Heart left ventricle (tissue), 13 donors: ENCODE data around the gene OR6C65.

ENCODE experiments used
- CTCF ChIP-seq, 12 donors: fragments of 200-600 bp; sonication (generic) in 4 of 12; IDR thresholded peaks; one replicate each; pipeline versions ENCODE4 v1.5.0 to v1.8.0; 2018 to 2022; ENCODE audit warnings: antibody characterized with exemption in 12 of 12, mild to moderate bottlenecking in 5 of 12
- POLR2A ChIP-seq, 2 donors: fragments of 450-650 bp; IDR thresholded peaks; one replicate each; pipeline ENCODE4 v1.6.1; 2017; ENCODE audit warnings: antibody characterized with exemption in 2 of 2, mild to moderate bottlenecking in 2 of 2, moderate library complexity in 2 of 2
- donor health status: ischemic (EF 13 %, LVEDD 7.1; RV severe dilation, severe dysfunction).
- donor health status: DM: no; HTN: yes; CAD: no.
- donor health status: DM: no; HTN: no; CAD: no.
- donor health status: ischemic (EF 25% LVEDD 6.9; RV normal size, moderate dysfunction).
- donor health status: ischemic (EF 25% LVEDD 5.7; RV mildly dilated, moderate dysfunction).
- donor health status: ischemic (EF 35%, LVEDD 5.7; RV mildly dilated, moderate dysfunction).
- donor health status: nonischemic (EF 11% LVEDD 7.7; RV severe dilation, severe dysfunction).
- donor health status: DM: yes; HTN: yes; CAD: no.
- donor health status: PGD.
- donor health status: ischemic (EF 29% LVEDD 5.4; RV normal size, mild dysfunction).
- donor health status: nonischemic (EF 23%, LVEDD 6.1; RV moderate dilation, normal function).

GRCh38 chr12:55385891-55386290 is 14.4 kb upstream of the OR6C65 start:
- TF ChIP-seq CTCF (IDR thresholded peaks at IDR 0.05) (no peak), POLR2A (IDR thresholded peaks at IDR 0.05) (no peak)
